NT2/D1 (cell line): ENCODE measurements around the gene BABAM2.

Source experiments
- SUZ12 ChIP-seq: IDR thresholded peaks from 2 replicates; pipeline ENCODE4 v1.6.1; 2011; ENCODE audit not compliant: insufficient read length, insufficient read depth; ENCODE audit errors: extremely low read depth
- ZNF274 ChIP-seq: IDR thresholded peaks from 2 replicates; pipeline ENCODE4 v1.6.1; 2011; ENCODE audit warnings: mild to moderate bottlenecking, low read depth, low read length

DNA sequence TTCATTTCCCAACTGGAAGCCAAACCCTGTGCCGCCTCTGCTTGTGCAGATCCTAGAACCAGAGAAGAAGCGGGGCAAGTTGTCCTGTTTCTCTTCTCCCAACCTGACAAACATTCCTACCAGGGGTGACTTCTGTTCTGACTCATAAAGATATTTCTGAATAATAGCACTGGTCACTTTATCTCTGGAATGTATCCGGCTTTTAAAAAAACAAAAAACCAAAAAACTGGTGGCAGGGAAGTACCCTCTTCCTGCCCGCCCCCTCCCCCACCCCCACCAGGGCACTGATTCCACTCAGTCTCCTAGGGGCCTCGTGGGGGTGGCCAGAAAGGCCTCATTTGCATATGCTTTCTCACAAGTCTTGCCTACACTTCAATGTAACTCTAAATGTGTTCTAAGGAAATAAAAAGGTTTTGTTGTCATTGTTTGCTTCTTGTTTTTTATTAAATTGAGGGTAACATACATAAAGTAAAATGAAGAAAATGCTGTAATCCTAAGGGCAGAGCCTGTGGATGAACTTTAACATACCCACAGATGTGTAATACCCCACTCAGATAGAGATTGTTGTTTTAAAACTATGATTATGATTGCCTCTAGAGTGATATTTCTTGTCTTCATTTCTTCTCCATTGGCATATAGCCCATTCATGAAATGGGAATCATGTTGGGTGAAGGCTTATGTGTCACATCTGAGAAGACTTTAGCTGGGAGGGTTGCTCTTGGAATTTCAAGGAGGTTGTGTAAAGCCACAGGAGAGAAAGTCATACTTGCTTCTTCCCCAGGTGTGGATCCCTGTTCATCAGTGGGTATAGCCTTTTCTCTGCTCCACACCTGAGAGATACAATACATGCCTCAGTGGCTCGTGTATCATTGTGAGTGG, 496.8 kb downstream of the BABAM2 start:
- TF ChIP-seq ZNF274 (no peak), SUZ12 (no peak)
